Measurements from ENCODE around the gene CCDC40.

DNA sequence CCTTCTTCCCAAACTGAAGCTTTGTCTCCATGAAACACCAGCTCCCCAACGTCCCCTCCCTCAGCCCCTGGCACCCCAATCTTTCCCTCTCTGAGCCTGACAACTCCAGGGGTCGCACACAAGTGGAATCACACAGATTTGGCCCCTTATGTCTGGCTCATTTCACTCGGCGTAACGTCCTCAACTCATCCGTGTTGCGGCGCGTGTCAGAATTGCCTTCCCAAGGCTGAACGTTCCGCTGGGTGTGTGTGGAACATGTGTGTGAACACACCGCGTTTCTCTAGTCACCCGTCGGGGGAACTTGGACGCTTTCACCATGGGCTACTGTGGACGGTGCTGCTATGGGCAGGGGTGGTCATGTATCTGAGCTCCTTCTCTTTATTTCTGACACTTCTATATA, 45.7 kb upstream of the CCDC40 start:
- TF ChIP-seq CTCF (conservative IDR thresholded peaks at IDR 0.05) (no peak), EZH2 (IDR thresholded peaks at IDR 0.05; ENCODE audit: low read depth) (no peak)
